Activated naive CD4-positive, alpha-beta T cell treated with anti-CD3 and anti-CD28 coated beads, Interleukin-2, amount 10 ng/mL, durations not matched to agents 7 days and 5 days (primary cell): ENCODE measurements around the gene RGL1.
"Not testable (repeated sequence)": the region's sequence is repeated elsewhere in the genome, so short reads cannot be mapped to it uniquely, and the experiment has no call there.

Experiments used
- CTCF ChIA-PET: fragments of 350-600 bp; sonication (Branson Sonifier 250); formaldehyde crosslinking; loops from one replicate; lab custom pipeline; 2021; ENCODE audit warnings: antibody characterized with exemption; lab: Charles Lee
- DNase-seq: peaks from one replicate; pipeline ENCODE4 v3.0.0-alpha.2; 2020
- H3K27ac Mint-ChIP-seq: one replicate; pipeline ENCODE4 v1.8.0; 2021; ENCODE audit warnings: mild to moderate bottlenecking, moderate library complexity, mixed read lengths
- H3K27me3 Mint-ChIP-seq: one replicate; pipeline ENCODE4 v1.8.0; 2021; ENCODE audit warnings: mild to moderate bottlenecking, mixed read lengths
- H3K36me3 Mint-ChIP-seq: one replicate; pipeline ENCODE4 v1.8.0; 2021; ENCODE audit warnings: mixed read lengths
- H3K4me1 Mint-ChIP-seq: one replicate; pipeline ENCODE4 v1.8.0; 2021; ENCODE audit warnings: mixed read lengths
- H3K4me3 Mint-ChIP-seq: one replicate; pipeline ENCODE4 v1.8.0; 2021; ENCODE audit warnings: mild to moderate bottlenecking, moderate library complexity, mixed read lengths
- H3K9me3 Mint-ChIP-seq: one replicate; pipeline ENCODE4 v1.8.0; 2021; ENCODE audit warnings: mixed read lengths

RGL1 gene

GRCh38 chr1:183804916-183805841, at the start of gene RGL1:
Gene RGL1 (plus strand): TSS chr1:183805120. CDS start chr1:183805298, 178 bp downstream.
- Mint-ChIP-seq H3K27me3 (peaks cover 26% of the 10 kb centered on the region), H3K27ac (peak within 1 kb of the TSS; percentile 79), H3K9me3 (peaks cover 13% of the 10 kb centered on the region), H3K36me3 (peaks cover 2% of the 10 kb centered on the region), H3K4me3 (peak within 1 kb of the TSS; percentile 82), H3K4me1 (peaks cover 20% of the 10 kb centered on the region)
- CTCF ChIA-PET, result interaction anchor here (1.5 kb wide), 1 partner anchor 110 kb away, joined by 8 read pairs; no protein-coding TSS in a partner anchor
- DNase-seq, result peak; percentile 56

GRCh38 chr1:183756326-183756725, 48.6 kb upstream of the RGL1 start:
- DNase-seq, result no peak
- Mint-ChIP-seq H3K36me3 (peaks cover 7% of the 10 kb centered on the region), H3K27ac (no peak overlapping the region), H3K9me3 (peaks cover 8% of the 10 kb centered on the region), H3K27me3 (no peaks in the 10 kb centered on the region), H3K4me3 (no peak overlapping the region), H3K4me1 (peaks cover 3% of the 10 kb centered on the region)
- CTCF ChIA-PET, result no interaction called here

GRCh38 chr1:183757061-183757460, 47.9 kb upstream of the RGL1 start:
- peaks cover 7% of the 10 kb centered on the region for H3K36me3 Mint-ChIP-seq

GRCh38 chr1:183758913-183759312, 46.0 kb upstream of the RGL1 start:
- no peaks in the 10 kb centered on the region for H3K4me1 Mint-ChIP-seq
- no peak for DNase-seq
- H3K27ac Mint-ChIP-seq, result no peak overlapping the region
- CTCF ChIA-PET, result no interaction called here
- no peak overlapping the region for H3K4me3 Mint-ChIP-seq
- H3K9me3 Mint-ChIP-seq, result peaks cover 8% of the 10 kb centered on the region
- H3K36me3 Mint-ChIP-seq, result no peaks in the 10 kb centered on the region
- H3K27me3 Mint-ChIP-seq, result no peaks in the 10 kb centered on the region

More at GRCh38 chr1:183757061-183757460, 47.9 kb upstream of the RGL1 start:
- no peaks in the 10 kb centered on the region for H3K27me3 Mint-ChIP-seq
- H3K4me1 Mint-ChIP-seq, result peaks cover 3% of the 10 kb centered on the region
- peaks cover 5% of the 10 kb centered on the region for H3K9me3 Mint-ChIP-seq
- no peak overlapping the region for H3K4me3 Mint-ChIP-seq
- H3K27ac Mint-ChIP-seq, result no peak overlapping the region
- CTCF ChIA-PET, result no interaction called here
- no peak for DNase-seq

- no peak overlapping the region for H3K4me3 Mint-ChIP-seq
- CTCF ChIA-PET, result no interaction called here
- peaks cover 3% of the 10 kb centered on the region for H3K36me3 Mint-ChIP-seq
- no peaks in the 10 kb centered on the region for H3K27me3 Mint-ChIP-seq
- DNase-seq, result no peak
- H3K9me3 Mint-ChIP-seq, result peaks cover 17% of the 10 kb centered on the region
- no peaks in the 10 kb centered on the region for H3K4me1 Mint-ChIP-seq
- no peak overlapping the region for H3K27ac Mint-ChIP-seq
Measured at GRCh38 chr1:183760661-183761060, 44.3 kb upstream of the RGL1 start.

GRCh38 chr1:183761871-183762270, 43.0 kb upstream of the RGL1 start:
- CTCF ChIA-PET, result no interaction called here
- H3K27ac Mint-ChIP-seq, result no peak overlapping the region
- H3K27me3 Mint-ChIP-seq, result no peaks in the 10 kb centered on the region
- peaks cover 17% of the 10 kb centered on the region for H3K9me3 Mint-ChIP-seq
- no peak for DNase-seq
- peaks cover 3% of the 10 kb centered on the region for H3K36me3 Mint-ChIP-seq
- no peak overlapping the region for H3K4me3 Mint-ChIP-seq
- no peaks in the 10 kb centered on the region for H3K4me1 Mint-ChIP-seq

- CTCF ChIA-PET, H3K27me3 Mint-ChIP-seq, H3K4me1 Mint-ChIP-seq, H3K27ac Mint-ChIP-seq, H3K4me3 Mint-ChIP-seq, DNase-seq, H3K36me3 Mint-ChIP-seq: not testable (repeated sequence)
- peaks cover 17% of the 10 kb centered on the region for H3K9me3 Mint-ChIP-seq
Measured at GRCh38 chr1:183762856-183763255, 42.1 kb upstream of the RGL1 start.

- CTCF ChIA-PET, result no interaction called here
- Mint-ChIP-seq H3K9me3 (peaks cover 20% of the 10 kb centered on the region), H3K27me3 (no peaks in the 10 kb centered on the region), H3K27ac (no peak overlapping the region), H3K4me3 (no peak overlapping the region), H3K36me3 (peaks cover 3% of the 10 kb centered on the region), H3K4me1 (no peaks in the 10 kb centered on the region)
- DNase-seq, result no peak
Measured at GRCh38 chr1:183764981-183765380, 39.9 kb upstream of the RGL1 start.

- Mint-ChIP-seq H3K27ac (no peak overlapping the region), H3K9me3 (peaks cover 34% of the 10 kb centered on the region), H3K36me3 (peaks cover 5% of the 10 kb centered on the region), H3K4me3 (no peak overlapping the region), H3K4me1 (no peaks in the 10 kb centered on the region), H3K27me3 (no peaks in the 10 kb centered on the region)
- CTCF ChIA-PET, result no interaction called here
- no peak for DNase-seq
Measured at GRCh38 chr1:183769956-183770815, 34.7 kb upstream of the RGL1 start.

- no peak overlapping the region for H3K27ac Mint-ChIP-seq
- H3K36me3 Mint-ChIP-seq, result peaks cover 5% of the 10 kb centered on the region
- DNase-seq, result no peak
- no peaks in the 10 kb centered on the region for H3K27me3 Mint-ChIP-seq
- H3K9me3 Mint-ChIP-seq, result peaks cover 35% of the 10 kb centered on the region
- H3K4me1 Mint-ChIP-seq, result no peaks in the 10 kb centered on the region
- CTCF ChIA-PET, result no interaction called here
- no peak overlapping the region for H3K4me3 Mint-ChIP-seq
Measured at GRCh38 chr1:183770816-183771128, 34.1 kb upstream of the RGL1 start.

GRCh38 chr1:183773482-183774274, 31.2 kb upstream of the RGL1 start:
- no peak for DNase-seq
- peaks cover 5% of the 10 kb centered on the region for H3K36me3 Mint-ChIP-seq
- CTCF ChIA-PET, result no interaction called here
- peaks cover 38% of the 10 kb centered on the region for H3K9me3 Mint-ChIP-seq
- no peaks in the 10 kb centered on the region for H3K4me1 Mint-ChIP-seq
- H3K27ac Mint-ChIP-seq, result no peak overlapping the region
- H3K4me3 Mint-ChIP-seq, result no peak overlapping the region
- H3K27me3 Mint-ChIP-seq, result no peaks in the 10 kb centered on the region

- no peaks in the 10 kb centered on the region for H3K27me3 Mint-ChIP-seq
- no peak overlapping the region for H3K4me3 Mint-ChIP-seq
- CTCF ChIA-PET, result no interaction called here
- no peaks in the 10 kb centered on the region for H3K4me1 Mint-ChIP-seq
- H3K9me3 Mint-ChIP-seq, result peaks cover 36% of the 10 kb centered on the region
- no peak for DNase-seq
- no peak overlapping the region for H3K27ac Mint-ChIP-seq
- peaks cover 5% of the 10 kb centered on the region for H3K36me3 Mint-ChIP-seq
Measured at GRCh38 chr1:183774938-183775337, 30.0 kb upstream of the RGL1 start.

GRCh38 chr1:183776731-183777130, 28.2 kb upstream of the RGL1 start:
- peaks cover 22% of the 10 kb centered on the region for H3K9me3 Mint-ChIP-seq
- CTCF ChIA-PET, result no interaction called here
- H3K27me3 Mint-ChIP-seq, result no peaks in the 10 kb centered on the region
- H3K27ac Mint-ChIP-seq, result no peak overlapping the region
- peaks cover 5% of the 10 kb centered on the region for H3K36me3 Mint-ChIP-seq
- DNase-seq, result no peak
- no peaks in the 10 kb centered on the region for H3K4me1 Mint-ChIP-seq
- no peak overlapping the region for H3K4me3 Mint-ChIP-seq

- CTCF ChIA-PET, result interaction anchor here (0.6 kb wide), 1 partner anchor 142 kb away, joined by 4 read pairs; no protein-coding TSS in a partner anchor
Measured at GRCh38 chr1:183777328-183777727, 27.6 kb upstream of the RGL1 start.

More at GRCh38 chr1:183777328-183777727, 27.6 kb upstream of the RGL1 start:
- no peak for DNase-seq
- no peak overlapping the region for H3K4me3 Mint-ChIP-seq
- peaks cover 5% of the 10 kb centered on the region for H3K36me3 Mint-ChIP-seq
- H3K27ac Mint-ChIP-seq, result no peak overlapping the region
- peaks cover 21% of the 10 kb centered on the region for H3K9me3 Mint-ChIP-seq
- no peaks in the 10 kb centered on the region for H3K27me3 Mint-ChIP-seq
- no peaks in the 10 kb centered on the region for H3K4me1 Mint-ChIP-seq
